DND-41 (cell line): ENCODE data around the gene SMAD7.

Experiments used
- EZH2 ChIP-seq: IDR thresholded peaks from 3 replicates; pipeline ENCODE4 v1.6.1; 2012; ENCODE audit warnings: borderline replicate concordance, low read depth, mild to moderate bottlenecking, moderate library complexity, low read length, inconsistent platforms; ENCODE audit not compliant: severe bottlenecking
- TF ChIP-seq, protein P1 (sequence below): IDR thresholded peaks from 2 replicates; pipeline ENCODE4 v1.5.1; 2012; ENCODE audit warnings: borderline replicate concordance, low read length, moderate library complexity, mild to moderate bottlenecking; ENCODE audit not compliant: poor library complexity, severe bottlenecking; ENCODE audit errors: extremely low read depth

DNA sequence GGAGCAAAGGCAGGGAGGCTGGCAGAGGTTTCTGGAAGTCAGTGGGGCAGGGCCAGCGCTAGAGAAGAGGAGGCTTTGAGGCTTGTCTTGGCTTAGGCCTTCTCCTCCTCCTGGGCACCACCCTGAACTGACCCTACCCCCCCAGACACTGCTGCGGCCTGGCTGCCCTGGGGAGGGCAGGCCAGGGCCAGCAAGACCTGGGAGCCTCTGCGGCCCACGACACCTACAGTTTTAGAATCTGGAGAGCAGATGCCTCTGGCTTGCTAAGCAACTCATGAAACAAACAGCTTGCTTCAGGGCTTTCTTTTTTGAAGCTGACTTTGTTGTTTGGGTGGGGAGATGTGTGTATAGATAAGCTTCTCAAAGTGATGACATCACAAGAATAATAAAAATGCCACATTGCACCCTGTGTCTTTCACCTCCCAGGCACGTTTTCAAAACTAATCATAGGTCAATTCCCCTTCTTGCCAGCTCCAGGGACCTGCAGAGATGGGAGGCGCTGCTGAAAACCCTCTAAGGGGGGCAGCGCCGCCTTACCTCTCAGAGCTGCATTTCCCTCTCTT, 46.2 kb upstream of the SMAD7 start:
- TF ChIP-seq, protein P1, sequence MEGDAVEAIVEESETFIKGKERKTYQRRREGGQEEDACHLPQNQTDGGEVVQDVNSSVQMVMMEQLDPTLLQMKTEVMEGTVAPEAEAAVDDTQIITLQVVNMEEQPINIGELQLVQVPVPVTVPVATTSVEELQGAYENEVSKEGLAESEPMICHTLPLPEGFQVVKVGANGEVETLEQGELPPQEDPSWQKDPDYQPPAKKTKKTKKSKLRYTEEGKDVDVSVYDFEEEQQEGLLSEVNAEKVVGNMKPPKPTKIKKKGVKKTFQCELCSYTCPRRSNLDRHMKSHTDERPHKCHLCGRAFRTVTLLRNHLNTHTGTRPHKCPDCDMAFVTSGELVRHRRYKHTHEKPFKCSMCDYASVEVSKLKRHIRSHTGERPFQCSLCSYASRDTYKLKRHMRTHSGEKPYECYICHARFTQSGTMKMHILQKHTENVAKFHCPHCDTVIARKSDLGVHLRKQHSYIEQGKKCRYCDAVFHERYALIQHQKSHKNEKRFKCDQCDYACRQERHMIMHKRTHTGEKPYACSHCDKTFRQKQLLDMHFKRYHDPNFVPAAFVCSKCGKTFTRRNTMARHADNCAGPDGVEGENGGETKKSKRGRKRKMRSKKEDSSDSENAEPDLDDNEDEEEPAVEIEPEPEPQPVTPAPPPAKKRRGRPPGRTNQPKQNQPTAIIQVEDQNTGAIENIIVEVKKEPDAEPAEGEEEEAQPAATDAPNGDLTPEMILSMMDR: peak; percentile 38
- no peak for TF ChIP-seq EZH2
